K562 (cell line): ENCODE measurements around the gene CYSRT1. TPM values are rescaled to one million over a fixed set of nuclear protein-coding genes. Genes with fewer than 3 reads are reported as not detected.

ENCODE experiments used
- BRD9 ChIP-seq: fragments of 450-650 bp; IDR thresholded peaks from 2 replicates; pipeline ENCODE4 v1.6.1; 2018; ENCODE audit warnings: low read depth; ENCODE audit not compliant: partially characterized antibody
- CAMTA2 ChIP-seq: fragments of 250-450 bp; sonication (Bioruptor Pico); conservative IDR thresholded peaks from 2 replicates; pipeline ENCODE4 v1.5.1; 2022
- DMBX1 ChIP-seq: fragments of 250-450 bp; sonication (Bioruptor Pico); IDR thresholded peaks from 2 replicates; pipeline ENCODE4 v1.8.0; 2022; ENCODE audit warnings: inconsistent platforms, mild to moderate bottlenecking, moderate library complexity, borderline replicate concordance
- ELF1 ChIP-seq: fragments of 200-800 bp; sonication (Bioruptor generic); IDR thresholded peaks from 2 replicates; pipeline ENCODE4 v1.6.1; 2016; ENCODE audit warnings: missing genetic modification characterization, missing compliant biosample characterization
- HLTF ChIP-seq: fragments of 450-650 bp; IDR thresholded peaks from 2 replicates; pipeline ENCODE4 v1.6.1; 2016
- HSF4 ChIP-seq: fragments of 250-450 bp; sonication (Bioruptor Pico); IDR thresholded peaks from 2 replicates; pipeline ENCODE4 v2.1.2; 2022; ENCODE audit warnings: mild to moderate bottlenecking, moderate library complexity, borderline replicate concordance
- JUND ChIP-seq, 2 experiments: IDR thresholded peaks; 2 replicates in 1 of 2; 3 replicates in 1 of 2; pipeline ENCODE4 v1.6.1; 2011; ENCODE audit warnings: borderline replicate concordance in 2 of 2, low read depth in 2 of 2, low read length in 2 of 2, improper control_type of control experiment in 1 of 2, missing biosample characterization in 1 of 2, missing genetic modification characterization in 1 of 2, missing genetic modification reagents in 1 of 2
- KHSRP ChIP-seq: fragments of 450-650 bp; IDR thresholded peaks from 2 replicates; pipeline ENCODE4 v1.6.1; 2017
- L3MBTL2 ChIP-seq: fragments of 450-650 bp; IDR thresholded peaks from 2 replicates; pipeline ENCODE4 v1.6.1; 2016; ENCODE audit warnings: mild to moderate bottlenecking, moderate library complexity
- NEUROD1 ChIP-seq: fragments of 150-350 bp; IDR thresholded peaks from 2 replicates; pipeline ENCODE4 v1.6.1; 2014; ENCODE audit warnings: borderline replicate concordance, low read length, low read depth; ENCODE audit not compliant: partially characterized antibody
- NFE2 ChIP-seq: IDR thresholded peaks from 2 replicates; pipeline ENCODE4 v1.6.1; 2014; ENCODE audit warnings: antibody characterized with exemption, low read depth
- RBFOX2 ChIP-seq: fragments of 200-400 bp; formaldehyde crosslinking; IDR thresholded peaks from 2 replicates; pipeline ENCODE4 v1.6.1; 2017; ENCODE audit warnings: low read depth, mild to moderate bottlenecking, low read length, moderate library complexity
- SMAD1 ChIP-seq: fragments of 150-350 bp; IDR thresholded peaks from 2 replicates; pipeline ENCODE4 v1.6.1; 2014; ENCODE audit warnings: low read length, low read depth; ENCODE audit not compliant: partially characterized antibody
- SMARCA5 ChIP-seq: fragments of 450-650 bp; IDR thresholded peaks from 2 replicates; pipeline ENCODE4 v1.6.1; 2016
- SMC3 ChIP-seq: conservative IDR thresholded peaks from 2 replicates; pipeline ENCODE4 v1.6.1; 2011; ENCODE audit warnings: low read depth, low read length, improper control_type of control experiment; ENCODE audit not compliant: insufficient read depth
- SPI1 ChIP-seq: IDR thresholded peaks from 2 replicates; pipeline ENCODE4 v1.6.1; 2011; ENCODE audit warnings: low read depth, low read length, control low read depth, borderline replicate concordance
- SRSF3 ChIP-seq: fragments of 200-400 bp; formaldehyde crosslinking; IDR thresholded peaks from 2 replicates; pipeline ENCODE4 v1.6.1; 2016; ENCODE audit warnings: mild to moderate bottlenecking, low read length, moderate library complexity; ENCODE audit not compliant: insufficient read depth
- TEAD1 ChIP-seq, 2 experiments: fragments of 450-650 bp in 1 of 2; sonication (generic) in 1 of 2; formaldehyde crosslinking; IDR thresholded peaks; 2 replicates each; pipeline versions ENCODE4 v1.4.0 to v1.8.0; 2020 to 2022; ENCODE audit warnings: mild to moderate bottlenecking in 2 of 2, missing genetic modification reagents in 1 of 2
- ZNF324 ChIP-seq: fragments of 250-450 bp; sonication (Bioruptor Pico); IDR thresholded peaks from 2 replicates; pipeline ENCODE4 v1.4.0; 2020; ENCODE audit warnings: mild to moderate bottlenecking
- ZNF699 ChIP-seq: fragments of 250-450 bp; sonication (Bioruptor Pico); IDR thresholded peaks from 2 replicates; pipeline ENCODE4 v1.8.0; 2021; ENCODE audit warnings: mild to moderate bottlenecking, moderate library complexity; ENCODE audit not compliant: insufficient replicate concordance
- polyA plus RNA-seq, 8 experiments: library from polyadenylated mRNA; depleted of rRNA in 4 of 8; stranded (reverse) in 5 of 8; unstranded in 3 of 8; fragments of >200 nt; fragmentation: Nextera tagmentation in 2 of 8; fragmentation: Illumina TruSeq in 1 of 8; extraction: Ambion mirVana in 2 of 8; extraction: Trizol in 1 of 8; gene quantifications; 2 replicates each; pipeline versions ENCODE4 v1.2.1 to v1.2.3, GENCODE V29; 2011 to 2014; ENCODE audit warnings: inconsistent platforms in 1 of 8, missing spikeins in 1 of 8
- total RNA-seq, 7 experiments: library from RNA; depleted of rRNA in 6 of 7; stranded (reverse); fragments of >200 nt in 6 of 7; fragmentation: Illumina TruSeq in 2 of 7; extraction: Trizol in 2 of 7; gene quantifications; 2 replicates each; pipeline versions ENCODE4 v1.2.1 to v1.2.3, GENCODE V29; 2011 to 2021; ENCODE audit warnings: low replicate concordance in 1 of 7
- TF ChIP-seq, protein P1 (sequence below), 2 experiments: IDR thresholded peaks; 2 replicates each; pipeline ENCODE4 v1.6.1; 2012; ENCODE audit warnings: improper control_type of control experiment in 2 of 2, low read depth in 2 of 2, low read length in 2 of 2, borderline replicate concordance in 1 of 2
- TF ChIP-seq, protein P2 (sequence below): fragments of 450-650 bp; IDR thresholded peaks from 2 replicates; pipeline ENCODE4 v1.6.1; 2016; ENCODE audit warnings: missing biosample characterization, missing genetic modification characterization
- TF ChIP-seq, protein P3 (sequence below): sonication (generic); formaldehyde crosslinking; IDR thresholded peaks from 2 replicates; pipeline ENCODE4 v1.8.1; 2022; ENCODE audit warnings: missing genetic modification reagents

The CYSRT1 gene
- total and polyA plus RNA-seq, 9 of the 15 experiments (the other 6 are each of a cell fraction or from before 2014, with no cell fraction given) = 0.04 to 1.4 (median 0.42) TPM; not detected in 3

DNA sequence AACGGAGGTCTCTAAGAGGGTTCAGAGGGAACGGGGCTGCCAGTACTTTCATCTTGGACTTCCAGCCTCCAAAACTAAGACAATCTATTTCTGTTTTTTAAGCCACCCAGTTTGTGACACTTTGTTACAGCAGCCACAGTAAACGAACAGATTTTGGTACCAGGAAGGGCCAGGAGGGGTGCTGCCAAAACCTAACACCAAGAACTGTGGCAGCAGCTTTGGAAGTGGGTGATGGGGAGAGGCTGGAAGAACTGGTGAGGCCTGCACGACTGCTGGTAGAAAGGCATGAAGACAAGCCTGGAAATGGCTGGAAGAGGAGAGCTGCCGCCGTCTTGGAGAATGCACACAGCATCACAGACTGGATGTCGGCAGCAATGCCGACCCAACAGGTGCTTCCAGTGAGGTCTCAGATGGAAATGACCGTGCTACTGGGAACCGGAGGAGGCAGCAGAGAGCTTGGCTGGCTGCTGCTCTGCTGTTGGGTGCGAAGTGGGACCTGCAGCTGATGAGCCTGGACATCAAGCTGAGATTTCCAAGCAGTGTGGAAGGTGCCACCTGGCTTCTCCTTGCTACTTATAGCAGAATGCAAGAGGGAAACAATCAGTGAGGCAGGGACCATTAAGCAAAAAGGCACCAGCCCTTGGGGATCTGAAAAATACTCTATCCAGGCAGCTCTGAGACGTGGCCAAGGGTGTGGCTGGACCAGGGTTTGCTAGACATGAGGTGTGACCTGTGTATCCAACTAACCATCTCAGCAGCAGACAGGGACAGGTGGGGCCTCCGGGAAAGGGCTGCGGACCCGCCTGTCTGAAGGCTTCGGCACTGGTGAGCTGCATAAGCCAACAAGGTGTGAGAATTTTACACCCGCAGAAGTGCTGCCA, 48.4 kb upstream of the CYSRT1 start (continued):
- TF ChIP-seq, protein P1, sequence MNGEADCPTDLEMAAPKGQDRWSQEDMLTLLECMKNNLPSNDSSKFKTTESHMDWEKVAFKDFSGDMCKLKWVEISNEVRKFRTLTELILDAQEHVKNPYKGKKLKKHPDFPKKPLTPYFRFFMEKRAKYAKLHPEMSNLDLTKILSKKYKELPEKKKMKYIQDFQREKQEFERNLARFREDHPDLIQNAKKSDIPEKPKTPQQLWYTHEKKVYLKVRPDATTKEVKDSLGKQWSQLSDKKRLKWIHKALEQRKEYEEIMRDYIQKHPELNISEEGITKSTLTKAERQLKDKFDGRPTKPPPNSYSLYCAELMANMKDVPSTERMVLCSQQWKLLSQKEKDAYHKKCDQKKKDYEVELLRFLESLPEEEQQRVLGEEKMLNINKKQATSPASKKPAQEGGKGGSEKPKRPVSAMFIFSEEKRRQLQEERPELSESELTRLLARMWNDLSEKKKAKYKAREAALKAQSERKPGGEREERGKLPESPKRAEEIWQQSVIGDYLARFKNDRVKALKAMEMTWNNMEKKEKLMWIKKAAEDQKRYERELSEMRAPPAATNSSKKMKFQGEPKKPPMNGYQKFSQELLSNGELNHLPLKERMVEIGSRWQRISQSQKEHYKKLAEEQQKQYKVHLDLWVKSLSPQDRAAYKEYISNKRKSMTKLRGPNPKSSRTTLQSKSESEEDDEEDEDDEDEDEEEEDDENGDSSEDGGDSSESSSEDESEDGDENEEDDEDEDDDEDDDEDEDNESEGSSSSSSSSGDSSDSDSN (IDR thresholded peaks at IDR 0.05; ENCODE audit: borderline replicate concordance in 1 of 2, low read depth in 2 of 2, low read length in 2 of 2) = peak in 1 of 2 experiments; percentile 54; a peak in 1 of 4 replicates
- TF ChIP-seq KHSRP = no peak
- TF ChIP-seq TEAD1 (CRISPR knock-in tag; IDR thresholded peaks at IDR 0.05) = no peak
- TF ChIP-seq ZNF699 (CRISPR knock-in tag) = peak; percentile 9
- no peak for TF ChIP-seq SMAD1
- TF ChIP-seq HSF4 = no peak
- no peak for TF ChIP-seq SPI1
- TF ChIP-seq SMC3 = no peak
- TF ChIP-seq ZNF324 (CRISPR knock-in tag) = no peak
- no peak for TF ChIP-seq HLTF
- TF ChIP-seq BRD9 = no peak
- no peak for TF ChIP-seq ELF1 (tag)
- no peak for TF ChIP-seq CAMTA2 (CRISPR knock-in tag)
- no peak for TF ChIP-seq NEUROD1
- no peak for TF ChIP-seq RBFOX2
- no peak for TF ChIP-seq L3MBTL2
- TF ChIP-seq, protein P2, sequence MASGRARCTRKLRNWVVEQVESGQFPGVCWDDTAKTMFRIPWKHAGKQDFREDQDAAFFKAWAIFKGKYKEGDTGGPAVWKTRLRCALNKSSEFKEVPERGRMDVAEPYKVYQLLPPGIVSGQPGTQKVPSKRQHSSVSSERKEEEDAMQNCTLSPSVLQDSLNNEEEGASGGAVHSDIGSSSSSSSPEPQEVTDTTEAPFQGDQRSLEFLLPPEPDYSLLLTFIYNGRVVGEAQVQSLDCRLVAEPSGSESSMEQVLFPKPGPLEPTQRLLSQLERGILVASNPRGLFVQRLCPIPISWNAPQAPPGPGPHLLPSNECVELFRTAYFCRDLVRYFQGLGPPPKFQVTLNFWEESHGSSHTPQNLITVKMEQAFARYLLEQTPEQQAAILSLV (tag) = no peak
- TF ChIP-seq, protein P3, sequence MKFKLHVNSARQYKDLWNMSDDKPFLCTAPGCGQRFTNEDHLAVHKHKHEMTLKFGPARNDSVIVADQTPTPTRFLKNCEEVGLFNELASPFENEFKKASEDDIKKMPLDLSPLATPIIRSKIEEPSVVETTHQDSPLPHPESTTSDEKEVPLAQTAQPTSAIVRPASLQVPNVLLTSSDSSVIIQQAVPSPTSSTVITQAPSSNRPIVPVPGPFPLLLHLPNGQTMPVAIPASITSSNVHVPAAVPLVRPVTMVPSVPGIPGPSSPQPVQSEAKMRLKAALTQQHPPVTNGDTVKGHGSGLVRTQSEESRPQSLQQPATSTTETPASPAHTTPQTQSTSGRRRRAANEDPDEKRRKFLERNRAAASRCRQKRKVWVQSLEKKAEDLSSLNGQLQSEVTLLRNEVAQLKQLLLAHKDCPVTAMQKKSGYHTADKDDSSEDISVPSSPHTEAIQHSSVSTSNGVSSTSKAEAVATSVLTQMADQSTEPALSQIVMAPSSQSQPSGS (CRISPR knock-in tag) = no peak
- TF ChIP-seq DMBX1 (CRISPR knock-in tag) = no peak
- no peak for TF ChIP-seq NFE2
- no peak for TF ChIP-seq SRSF3
- no peak for TF ChIP-seq JUND (IDR thresholded peaks at IDR 0.05; ENCODE audit: borderline replicate concordance, low read depth, low read length)
- TF ChIP-seq JUND (tag; IDR thresholded peaks at IDR 0.05; ENCODE audit: borderline replicate concordance, low read depth, low read length) = no peak
- TF ChIP-seq SMARCA5 = no peak
